Transverse colon (tissue), 4 donors: ENCODE data around the gene RAB11FIP3.

Source experiments
- POLR2A ChIP-seq: fragments of 450-650 bp; IDR thresholded peaks from one replicate; pipeline ENCODE4 v1.6.1; 2016; ENCODE audit warnings: antibody characterized with exemption, mild to moderate bottlenecking, moderate library complexity
- POLR2AphosphoS5 ChIP-seq, 3 donors: sonication (generic); formaldehyde crosslinking; IDR thresholded peaks; one replicate each; pipeline ENCODE4 v1.6.1; 2016; ENCODE audit warnings: antibody characterized with exemption in 3 of 3
- TF ChIP-seq, protein P1 (sequence below), 5 experiments: fragments of 200-600 bp in 3 of 5; fragments of 450-650 bp in 2 of 5; sonication (generic) in 3 of 5; IDR thresholded peaks; 1 replicate in 2 of 5; 2 replicates in 3 of 5; pipeline ENCODE4 v1.5.1; 2016 to 2017; ENCODE audit warnings: antibody characterized with exemption in 5 of 5, inconsistent platforms in 3 of 5, mild to moderate bottlenecking in 2 of 5, moderate library complexity in 1 of 5

DNA sequence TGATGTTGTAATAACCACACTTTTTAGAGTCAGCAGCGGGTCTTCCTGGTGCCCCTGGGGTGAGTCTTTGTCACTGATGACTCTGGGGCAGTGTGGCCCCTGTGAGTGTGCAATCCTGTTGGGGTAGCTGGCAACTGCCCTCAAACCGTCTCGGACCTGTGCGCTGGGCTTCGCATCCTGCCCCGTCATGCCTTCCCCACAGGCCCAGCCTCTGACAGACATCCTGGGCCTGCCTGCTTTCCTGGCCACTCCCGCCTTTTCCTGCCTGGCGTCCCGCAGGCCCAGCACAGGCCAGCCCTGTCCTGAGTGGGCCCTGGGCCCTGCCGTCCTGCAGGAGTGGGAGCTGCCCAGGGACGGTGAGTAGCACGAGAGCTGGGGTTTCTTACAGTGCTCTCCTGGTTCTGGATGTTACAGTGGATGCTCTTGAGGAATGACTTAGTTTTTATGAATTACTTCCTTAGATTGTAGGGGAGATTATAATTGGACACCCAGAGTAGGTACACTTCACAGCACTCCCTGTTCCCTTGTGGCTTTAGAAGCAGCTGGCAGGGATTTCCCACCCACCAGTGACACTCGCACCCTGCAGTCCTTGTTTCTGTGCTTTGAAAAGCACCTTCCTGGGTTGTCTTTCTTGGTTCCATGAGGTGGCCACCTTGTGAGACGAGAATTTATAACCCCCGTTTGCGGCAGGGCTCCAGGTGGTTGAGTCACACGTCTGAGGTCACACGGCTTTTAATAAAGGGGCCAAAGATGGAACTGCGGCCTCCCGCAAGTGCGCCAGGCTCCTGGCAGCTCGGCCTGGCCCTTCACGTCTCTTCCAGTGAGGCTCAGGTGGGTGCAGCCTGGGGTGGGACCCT, 52.1 kb downstream of the RAB11FIP3 start:
- TF ChIP-seq, protein P1, sequence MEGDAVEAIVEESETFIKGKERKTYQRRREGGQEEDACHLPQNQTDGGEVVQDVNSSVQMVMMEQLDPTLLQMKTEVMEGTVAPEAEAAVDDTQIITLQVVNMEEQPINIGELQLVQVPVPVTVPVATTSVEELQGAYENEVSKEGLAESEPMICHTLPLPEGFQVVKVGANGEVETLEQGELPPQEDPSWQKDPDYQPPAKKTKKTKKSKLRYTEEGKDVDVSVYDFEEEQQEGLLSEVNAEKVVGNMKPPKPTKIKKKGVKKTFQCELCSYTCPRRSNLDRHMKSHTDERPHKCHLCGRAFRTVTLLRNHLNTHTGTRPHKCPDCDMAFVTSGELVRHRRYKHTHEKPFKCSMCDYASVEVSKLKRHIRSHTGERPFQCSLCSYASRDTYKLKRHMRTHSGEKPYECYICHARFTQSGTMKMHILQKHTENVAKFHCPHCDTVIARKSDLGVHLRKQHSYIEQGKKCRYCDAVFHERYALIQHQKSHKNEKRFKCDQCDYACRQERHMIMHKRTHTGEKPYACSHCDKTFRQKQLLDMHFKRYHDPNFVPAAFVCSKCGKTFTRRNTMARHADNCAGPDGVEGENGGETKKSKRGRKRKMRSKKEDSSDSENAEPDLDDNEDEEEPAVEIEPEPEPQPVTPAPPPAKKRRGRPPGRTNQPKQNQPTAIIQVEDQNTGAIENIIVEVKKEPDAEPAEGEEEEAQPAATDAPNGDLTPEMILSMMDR (IDR thresholded peaks at IDR 0.05): no peak
- TF ChIP-seq POLR2A (no peak), POLR2AphosphoS5 (IDR thresholded peaks at IDR 0.05) (no peak)
